Panc1 (cell line): Measurements from ENCODE around the gene SPTLC2.

Source experiments
- POLR2AphosphoS5 ChIP-seq: IDR thresholded peaks from 2 replicates; pipeline ENCODE4 v1.6.1; 2012; ENCODE audit warnings: mild to moderate bottlenecking, low read depth, low read length, moderate library complexity
- TCF7L2 ChIP-seq: IDR thresholded peaks from 2 replicates; pipeline ENCODE4 v1.6.1; 2011; ENCODE audit warnings: mild to moderate bottlenecking, low read depth, low read length, inconsistent platforms
- TF ChIP-seq, protein P1 (sequence below): fragments of 450-650 bp; IDR thresholded peaks from 2 replicates; pipeline ENCODE4 v1.5.1; 2017; ENCODE audit warnings: mild to moderate bottlenecking

DNA sequence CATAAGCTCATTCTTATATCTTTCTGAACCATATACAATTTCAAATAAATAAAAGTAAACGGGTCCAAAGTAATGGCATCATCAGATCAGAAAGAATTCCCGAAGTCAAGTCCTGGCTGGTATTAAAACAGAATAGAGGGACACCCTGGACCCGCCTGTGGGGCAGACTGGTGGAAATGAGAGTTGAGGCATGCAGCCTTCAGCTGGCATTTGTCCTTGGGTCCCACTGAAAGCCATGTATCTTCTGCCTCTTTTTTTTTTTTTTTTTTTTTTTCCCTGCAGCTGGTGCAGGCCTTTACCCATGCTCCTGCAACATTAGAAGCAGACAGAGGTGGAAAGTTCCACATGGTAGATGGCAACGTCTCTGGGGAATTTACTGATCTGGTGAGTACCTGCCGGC is 148.6 kb downstream of the SPTLC2 start:
- TF ChIP-seq, protein P1, sequence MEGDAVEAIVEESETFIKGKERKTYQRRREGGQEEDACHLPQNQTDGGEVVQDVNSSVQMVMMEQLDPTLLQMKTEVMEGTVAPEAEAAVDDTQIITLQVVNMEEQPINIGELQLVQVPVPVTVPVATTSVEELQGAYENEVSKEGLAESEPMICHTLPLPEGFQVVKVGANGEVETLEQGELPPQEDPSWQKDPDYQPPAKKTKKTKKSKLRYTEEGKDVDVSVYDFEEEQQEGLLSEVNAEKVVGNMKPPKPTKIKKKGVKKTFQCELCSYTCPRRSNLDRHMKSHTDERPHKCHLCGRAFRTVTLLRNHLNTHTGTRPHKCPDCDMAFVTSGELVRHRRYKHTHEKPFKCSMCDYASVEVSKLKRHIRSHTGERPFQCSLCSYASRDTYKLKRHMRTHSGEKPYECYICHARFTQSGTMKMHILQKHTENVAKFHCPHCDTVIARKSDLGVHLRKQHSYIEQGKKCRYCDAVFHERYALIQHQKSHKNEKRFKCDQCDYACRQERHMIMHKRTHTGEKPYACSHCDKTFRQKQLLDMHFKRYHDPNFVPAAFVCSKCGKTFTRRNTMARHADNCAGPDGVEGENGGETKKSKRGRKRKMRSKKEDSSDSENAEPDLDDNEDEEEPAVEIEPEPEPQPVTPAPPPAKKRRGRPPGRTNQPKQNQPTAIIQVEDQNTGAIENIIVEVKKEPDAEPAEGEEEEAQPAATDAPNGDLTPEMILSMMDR = no peak
- TF ChIP-seq TCF7L2 = no peak
- TF ChIP-seq POLR2AphosphoS5 = no peak
